ENCODE measurements around the gene ZNF407.

Gene ZNF407

DNA sequence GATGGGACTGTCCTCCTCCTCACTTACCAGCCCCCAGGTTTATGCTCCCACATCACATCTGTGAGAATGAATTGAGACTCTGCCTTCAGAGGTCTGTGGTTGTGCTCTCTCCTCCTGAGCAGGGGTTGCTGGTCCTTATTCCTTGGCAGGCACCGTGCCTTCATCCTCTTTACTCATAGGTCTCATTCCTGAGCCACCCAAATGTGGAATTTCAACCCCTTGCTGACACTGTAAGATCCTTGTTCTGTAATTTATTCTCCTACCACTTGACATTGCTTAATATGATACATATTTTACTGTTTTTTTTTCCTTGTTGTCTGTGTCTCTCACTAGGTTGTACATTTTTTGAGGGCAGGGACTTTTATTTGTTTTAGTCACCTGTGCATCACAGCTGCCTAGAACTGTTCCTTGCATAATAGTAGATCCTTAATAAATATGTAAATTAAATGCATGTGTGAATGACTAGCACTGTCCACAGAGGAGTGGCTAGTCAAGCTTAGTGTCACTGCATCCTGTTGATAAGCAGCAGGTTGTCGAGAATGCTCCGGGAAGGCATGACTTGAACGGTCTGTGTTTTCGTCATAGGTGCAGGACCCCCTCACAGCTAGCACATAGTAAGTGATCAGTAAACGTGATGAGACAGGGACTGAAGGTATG, 180.6 kb downstream of the ZNF407 start:
- no peak for DNase-seq (ENCODE audit: low read depth)
- no peak overlapping the region for H3K4me3 ChIP-seq (ENCODE audit: low read depth, low read length)
- TF ChIP-seq, protein P1, sequence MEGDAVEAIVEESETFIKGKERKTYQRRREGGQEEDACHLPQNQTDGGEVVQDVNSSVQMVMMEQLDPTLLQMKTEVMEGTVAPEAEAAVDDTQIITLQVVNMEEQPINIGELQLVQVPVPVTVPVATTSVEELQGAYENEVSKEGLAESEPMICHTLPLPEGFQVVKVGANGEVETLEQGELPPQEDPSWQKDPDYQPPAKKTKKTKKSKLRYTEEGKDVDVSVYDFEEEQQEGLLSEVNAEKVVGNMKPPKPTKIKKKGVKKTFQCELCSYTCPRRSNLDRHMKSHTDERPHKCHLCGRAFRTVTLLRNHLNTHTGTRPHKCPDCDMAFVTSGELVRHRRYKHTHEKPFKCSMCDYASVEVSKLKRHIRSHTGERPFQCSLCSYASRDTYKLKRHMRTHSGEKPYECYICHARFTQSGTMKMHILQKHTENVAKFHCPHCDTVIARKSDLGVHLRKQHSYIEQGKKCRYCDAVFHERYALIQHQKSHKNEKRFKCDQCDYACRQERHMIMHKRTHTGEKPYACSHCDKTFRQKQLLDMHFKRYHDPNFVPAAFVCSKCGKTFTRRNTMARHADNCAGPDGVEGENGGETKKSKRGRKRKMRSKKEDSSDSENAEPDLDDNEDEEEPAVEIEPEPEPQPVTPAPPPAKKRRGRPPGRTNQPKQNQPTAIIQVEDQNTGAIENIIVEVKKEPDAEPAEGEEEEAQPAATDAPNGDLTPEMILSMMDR (IDR thresholded peaks at IDR 0.05; ENCODE audit: low read depth, low read length, missing control alignments): no peak
- in situ Hi-C loops (cut with HindIII; ENCODE audit: low sequenced_read_pairs): no loop called here

DNA sequence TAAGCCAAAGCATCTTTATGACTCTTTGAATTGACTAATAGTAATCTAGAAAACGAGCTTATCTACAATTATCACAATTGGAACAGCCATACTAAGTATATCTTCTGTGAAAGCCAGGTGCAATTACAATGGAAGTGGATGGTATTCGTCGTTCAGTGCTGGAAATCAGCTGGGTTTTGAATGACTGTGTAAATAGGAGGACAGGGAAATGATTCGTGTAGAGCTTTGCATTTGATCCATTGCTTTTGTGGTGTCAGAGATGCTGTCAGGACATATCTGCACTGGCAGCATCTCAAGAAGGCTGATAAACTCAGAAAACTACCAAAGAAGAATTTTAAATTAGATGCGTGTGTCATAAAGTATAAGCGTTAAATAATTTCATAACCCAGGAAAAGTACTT, 187.1 kb downstream of the ZNF407 start:
- in situ Hi-C loops (cut with HindIII; ENCODE audit: low sequenced_read_pairs): loop anchor here (5.0 kb wide), 1 partner anchor 52 kb away; no protein-coding TSS in a partner anchor
- DNase-seq (ENCODE audit: low read depth): no peak
- H3K4me3 ChIP-seq (ENCODE audit: low read depth, low read length): no peak overlapping the region
- TF ChIP-seq, protein P1 (IDR thresholded peaks at IDR 0.05; ENCODE audit: low read depth, low read length, missing control alignments): no peak

DNA sequence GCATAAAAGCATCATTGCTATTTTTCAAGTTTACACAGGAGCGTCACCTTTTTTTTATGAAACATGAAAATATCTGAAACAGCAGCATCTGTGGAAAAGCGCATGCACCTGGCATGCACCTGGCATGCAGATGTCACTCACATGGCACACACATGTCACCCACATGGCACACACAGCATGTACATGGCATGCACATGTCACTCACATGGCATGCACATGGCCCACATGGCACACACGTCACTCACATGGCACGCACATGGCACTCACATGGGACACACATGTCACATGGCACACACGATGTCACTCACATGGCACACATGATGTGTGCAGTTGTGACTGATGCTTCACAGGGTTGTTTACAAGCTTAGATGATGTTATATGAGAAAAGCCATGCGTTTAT, 188.0 kb downstream of the ZNF407 start:
- TF ChIP-seq, protein P1 (IDR thresholded peaks at IDR 0.05; ENCODE audit: low read depth, low read length, missing control alignments): no peak
- in situ Hi-C loops (cut with HindIII; ENCODE audit: low sequenced_read_pairs): loop anchor here (5.0 kb wide), 1 partner anchor 53 kb away; no protein-coding TSS in a partner anchor
- DNase-seq (ENCODE audit: low read depth): no peak
- no peak overlapping the region for H3K4me3 ChIP-seq (ENCODE audit: low read depth, low read length)

DNA sequence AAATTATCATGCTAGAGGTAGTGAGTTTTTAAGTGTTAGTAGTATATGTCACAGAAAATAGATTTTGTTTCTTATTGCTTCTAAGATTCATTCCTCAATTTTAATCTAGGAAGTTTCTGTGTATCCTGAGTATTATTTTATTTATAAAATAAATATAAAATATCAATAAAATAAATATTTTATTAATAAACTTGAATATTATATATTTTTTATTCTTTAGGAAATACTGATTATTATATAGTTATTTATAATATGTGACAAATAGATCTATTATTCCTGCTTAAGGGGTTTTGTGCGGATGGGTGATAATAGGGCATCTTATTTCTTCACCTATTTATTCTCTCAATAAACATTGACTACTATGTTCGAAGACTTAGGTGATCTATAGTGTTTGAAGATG, 191.0 kb downstream of the ZNF407 start:
- TF ChIP-seq, protein P1 (IDR thresholded peaks at IDR 0.05; ENCODE audit: low read depth, low read length, missing control alignments): no peak
- in situ Hi-C loops (cut with HindIII; ENCODE audit: low sequenced_read_pairs): loop anchor here (5.0 kb wide), 1 partner anchor 56 kb away; no protein-coding TSS in a partner anchor
- H3K4me3 ChIP-seq (ENCODE audit: low read depth, low read length): no peak overlapping the region
- no peak for DNase-seq (ENCODE audit: low read depth)

DNA sequence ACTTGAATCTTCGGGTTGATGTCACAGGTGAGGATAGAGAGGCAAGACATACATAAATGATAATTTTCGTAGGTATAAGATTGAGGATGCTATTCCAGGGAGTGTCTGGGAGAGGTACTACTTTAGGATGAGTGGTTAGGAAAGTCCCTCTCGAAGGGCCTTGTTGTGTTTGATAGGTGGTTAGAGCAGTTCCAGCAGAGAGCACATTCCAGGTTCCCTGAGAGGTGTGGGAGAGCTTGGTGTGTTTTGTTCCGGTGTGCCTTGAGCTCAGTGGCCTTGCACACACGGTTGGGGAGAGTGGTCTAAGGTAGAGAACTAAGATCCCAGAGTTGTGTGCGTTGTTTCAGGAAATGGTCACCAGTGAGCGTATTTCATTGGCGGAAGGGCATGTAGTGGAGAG, 191.4 kb downstream of the ZNF407 start:
- TF ChIP-seq, protein P1 (IDR thresholded peaks at IDR 0.05; ENCODE audit: low read depth, low read length, missing control alignments): no peak
- no peak overlapping the region for H3K4me3 ChIP-seq (ENCODE audit: low read depth, low read length)
- DNase-seq (ENCODE audit: low read depth): no peak
- in situ Hi-C loops (cut with HindIII; ENCODE audit: low sequenced_read_pairs): loop anchor here (5.0 kb wide), 1 partner anchor 57 kb away; no protein-coding TSS in a partner anchor

DNA sequence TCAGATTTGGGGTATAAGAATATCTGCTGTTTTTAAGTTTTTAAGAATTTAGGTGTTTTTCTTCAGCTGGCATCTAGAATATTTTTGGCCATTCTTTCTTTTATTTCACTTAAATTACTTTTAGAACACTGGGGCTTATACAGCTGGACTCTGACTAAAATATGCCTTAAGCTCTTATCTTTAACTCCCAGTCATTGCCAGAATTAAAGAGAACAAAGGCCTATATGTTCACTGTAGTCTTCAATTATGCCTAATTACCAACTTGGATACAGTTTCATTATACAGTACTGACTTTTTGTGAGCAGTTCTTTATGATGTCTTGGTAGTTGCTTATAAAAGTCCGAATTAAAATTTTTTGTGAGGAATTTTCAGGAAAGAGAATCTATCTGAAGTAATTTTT, 192.8 kb downstream of the ZNF407 start:
- DNase-seq (ENCODE audit: low read depth): no peak
- H3K4me3 ChIP-seq (ENCODE audit: low read depth, low read length): no peak overlapping the region
- in situ Hi-C loops (cut with HindIII; ENCODE audit: low sequenced_read_pairs): no loop called here
- TF ChIP-seq, protein P1 (IDR thresholded peaks at IDR 0.05; ENCODE audit: low read depth, low read length, missing control alignments): no peak
